Stimulated activated CD4-positive, alpha-beta T cell treated with anti-CD3 and anti-CD28 coated beads, Interleukin-1b, Interleukin-23, amount 100 ng/mL, for 4 hours (primary cell): ENCODE results near the gene KIF5C.

Experiments used
- DNase-seq, 2 donors: peaks; one replicate each; pipeline ENCODE4 v3.0.0-alpha.2; 2020; ENCODE audit warnings: low read depth in 2 of 2

The KIF5C gene

GRCh38 chr2:149015926-149016563, 141.0 kb downstream of the KIF5C start:
- DNase-seq, result no peak

DNA sequence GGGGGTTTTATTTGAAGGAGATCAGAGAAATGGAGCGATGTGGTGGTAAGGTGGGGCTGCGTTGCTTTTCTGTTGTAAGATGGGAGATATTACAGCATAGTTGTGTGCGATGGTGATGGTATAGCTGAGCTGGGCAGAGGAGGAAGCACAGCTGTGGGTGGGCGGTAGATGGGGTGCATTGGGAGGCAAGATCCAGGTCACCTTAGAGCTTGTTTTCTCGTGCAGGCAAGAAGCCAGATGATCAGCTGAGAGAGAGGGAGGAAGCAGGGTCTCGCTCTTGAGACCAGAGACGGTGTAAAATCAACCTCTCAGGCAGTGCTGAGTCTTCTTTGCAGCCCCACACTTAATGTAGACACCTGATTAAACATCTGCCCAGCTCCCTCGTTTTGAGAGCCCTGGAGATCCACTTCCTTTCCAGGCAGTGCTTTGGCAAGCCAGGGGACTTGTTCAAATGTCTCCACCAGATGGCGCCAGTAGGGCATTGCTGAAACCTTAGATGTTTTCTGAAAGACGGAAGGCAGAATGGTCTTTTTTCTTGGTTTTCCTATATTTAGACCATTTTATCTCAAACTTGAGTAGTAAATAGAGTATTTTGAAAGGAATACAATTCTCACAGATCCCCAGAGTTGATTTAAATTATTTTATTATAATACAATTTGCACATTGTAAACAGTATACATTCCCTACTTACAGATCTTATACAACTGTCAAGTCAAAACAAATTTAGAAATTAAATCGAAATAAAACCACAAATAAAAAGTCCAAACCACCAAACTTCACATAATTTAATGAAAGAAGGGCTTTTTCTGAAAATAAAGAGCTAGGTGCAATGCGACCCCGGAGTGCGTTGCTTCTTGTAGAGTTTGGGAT, 142.3 kb downstream of the KIF5C start:
- DNase-seq, result peak; percentile 53 to 57

GRCh38 chr2:149018981-149019380, 144.0 kb downstream of the KIF5C start:
- no peak for DNase-seq

- DNase-seq, result no peak
These were observed 144.7 kb downstream of the KIF5C start for GRCh38 chr2:149019768-149020167.

DNA sequence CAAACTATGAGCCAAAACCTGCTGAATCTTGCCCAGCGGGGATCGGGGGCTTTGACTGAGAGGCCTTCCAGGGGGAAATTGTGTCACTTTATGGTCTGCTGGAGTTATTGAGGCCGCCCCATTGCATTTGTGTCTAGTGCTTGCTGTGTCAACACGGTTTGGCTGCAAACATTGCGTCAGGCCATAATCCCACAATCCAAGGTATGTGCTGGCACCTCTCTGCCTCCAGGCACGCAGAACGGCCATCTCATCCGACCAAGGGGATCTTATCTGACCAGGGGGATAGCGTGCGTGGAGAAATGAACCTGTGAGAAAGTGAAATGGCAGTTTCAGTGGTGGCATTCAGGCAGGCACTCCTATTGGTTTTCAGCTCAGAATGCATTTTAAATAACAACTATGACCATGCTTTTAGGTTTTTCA, 145.4 kb downstream of the KIF5C start:
- no peak for DNase-seq

DNA sequence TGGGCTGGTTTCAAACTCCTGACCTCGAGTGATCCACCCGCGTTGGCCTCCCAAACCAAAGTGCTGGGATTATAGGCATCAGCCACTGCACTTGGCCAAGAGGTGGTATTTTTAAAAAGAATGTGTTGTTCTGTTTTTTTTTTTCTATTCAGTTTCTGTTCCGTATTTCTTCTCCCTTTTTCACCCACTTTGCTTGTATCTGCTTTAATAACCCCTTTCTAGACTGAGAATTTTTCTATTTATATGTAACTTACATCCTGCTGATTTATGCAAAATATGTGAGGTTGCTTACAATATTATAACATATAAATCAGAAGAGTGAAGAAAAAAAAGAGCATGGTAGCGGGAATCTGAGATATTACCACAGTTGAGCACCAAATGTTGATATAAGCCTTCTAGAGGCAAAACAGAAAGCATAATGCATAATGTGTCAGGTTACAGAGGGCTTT, 146.3 kb downstream of the KIF5C start:
- no peak for DNase-seq

DNA sequence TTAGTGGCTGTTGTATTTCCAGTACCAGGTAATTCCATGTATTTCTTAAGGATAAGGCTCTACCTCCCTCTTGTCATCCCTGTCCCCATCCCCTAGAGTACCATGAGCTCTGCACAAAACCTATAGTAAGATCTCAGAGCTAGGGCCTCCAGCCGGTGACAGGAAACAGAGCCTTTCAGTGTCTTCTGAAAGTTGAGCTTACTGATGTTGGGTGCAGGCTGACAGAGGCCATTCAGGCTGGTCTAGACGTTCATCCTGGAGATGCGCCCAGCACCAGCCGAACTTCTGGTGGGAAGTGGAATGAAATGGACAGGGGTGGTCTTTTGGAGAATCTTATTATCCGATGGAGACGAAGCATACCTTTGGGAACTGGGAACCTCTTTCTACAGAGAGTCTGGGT, 146.7 kb downstream of the KIF5C start:
- DNase-seq, result no peak

- DNase-seq, result no peak
These were observed 148.1 kb downstream of the KIF5C start for GRCh38 chr2:149023091-149023490.

DNA sequence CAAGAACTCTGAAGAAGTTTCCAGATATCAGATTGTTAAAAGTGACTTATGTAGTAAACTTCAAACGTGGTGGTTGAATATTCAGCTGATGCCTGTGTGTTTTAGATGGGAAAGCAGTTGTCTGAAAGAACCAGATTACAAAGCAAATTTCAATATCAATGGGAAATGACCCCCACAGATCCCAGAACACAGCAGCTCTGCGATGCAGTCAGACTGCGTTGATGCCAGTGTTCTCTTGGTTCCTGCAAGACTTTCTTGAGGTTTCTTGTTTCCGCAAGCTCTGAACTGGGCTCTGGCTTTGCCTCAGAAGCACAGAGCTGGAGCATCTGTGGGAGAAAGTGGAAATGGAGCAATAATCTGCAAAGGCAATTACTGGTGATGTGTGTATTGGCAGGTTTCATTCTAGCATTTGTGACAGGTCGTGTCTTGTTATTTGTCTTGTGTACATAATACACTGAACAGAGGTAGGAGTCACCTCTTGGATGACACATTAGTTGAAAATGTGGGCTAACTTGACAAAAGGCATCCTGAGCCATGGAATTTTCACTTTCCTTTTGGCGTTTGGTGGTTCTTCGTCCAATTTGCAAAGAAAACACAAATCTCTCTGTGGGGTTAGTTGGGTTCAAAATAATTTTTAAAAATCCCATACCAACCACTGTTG, 152.7 kb downstream of the KIF5C start:
- no peak for DNase-seq

GRCh38 chr2:149028377-149028776, 153.3 kb downstream of the KIF5C start:
- DNase-seq, result no peak

GRCh38 chr2:149028891-149029290, 153.9 kb downstream of the KIF5C start:
- DNase-seq, result no peak

GRCh38 chr2:149029307-149029965, 154.4 kb downstream of the KIF5C start:
- DNase-seq, result no peak

- DNase-seq, result no peak
These were observed 156.4 kb downstream of the KIF5C start for GRCh38 chr2:149031396-149031795.

- DNase-seq, result no peak
These were observed 158.7 kb downstream of the KIF5C start for GRCh38 chr2:149033716-149034115.

GRCh38 chr2:149034406-149034805, 159.4 kb downstream of the KIF5C start:
- no peak for DNase-seq

DNA sequence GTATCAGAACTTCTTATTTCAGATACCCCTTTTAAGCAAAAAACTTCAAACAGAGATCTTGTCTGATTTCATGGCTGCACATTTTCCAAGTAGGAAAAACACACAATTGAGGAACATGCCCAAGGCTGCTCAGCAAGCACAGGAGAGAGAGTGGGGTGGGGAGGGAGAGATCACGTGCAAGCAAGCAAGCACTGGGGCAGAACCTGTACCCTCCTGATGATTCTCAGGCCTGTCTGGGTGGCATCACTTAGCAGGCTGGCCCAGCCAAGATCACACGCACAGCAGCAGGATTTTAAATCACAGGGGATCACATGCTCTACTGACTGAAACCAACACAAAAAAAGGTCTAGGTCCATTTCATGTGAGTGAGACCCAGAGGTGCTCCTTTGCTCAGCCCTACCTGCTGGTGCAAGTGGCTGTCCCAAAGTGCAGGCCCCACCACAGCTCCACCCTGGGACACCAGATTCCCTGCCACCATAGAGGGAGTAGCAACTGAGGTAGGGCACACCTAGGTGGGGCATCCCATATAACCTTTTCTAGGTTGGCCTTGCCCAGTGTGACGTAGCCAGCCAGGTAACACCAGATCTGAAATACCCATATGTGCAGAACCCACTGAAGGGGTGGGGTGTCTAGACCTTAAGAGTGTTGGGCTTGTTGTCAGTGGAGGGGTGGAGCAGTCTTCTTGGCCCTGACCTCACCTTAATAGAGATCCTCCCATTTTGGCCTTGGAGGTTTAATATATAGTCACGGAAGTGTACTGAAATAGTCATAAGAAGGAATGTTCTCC, 161.7 kb downstream of the KIF5C start:
- no peak for DNase-seq

DNA sequence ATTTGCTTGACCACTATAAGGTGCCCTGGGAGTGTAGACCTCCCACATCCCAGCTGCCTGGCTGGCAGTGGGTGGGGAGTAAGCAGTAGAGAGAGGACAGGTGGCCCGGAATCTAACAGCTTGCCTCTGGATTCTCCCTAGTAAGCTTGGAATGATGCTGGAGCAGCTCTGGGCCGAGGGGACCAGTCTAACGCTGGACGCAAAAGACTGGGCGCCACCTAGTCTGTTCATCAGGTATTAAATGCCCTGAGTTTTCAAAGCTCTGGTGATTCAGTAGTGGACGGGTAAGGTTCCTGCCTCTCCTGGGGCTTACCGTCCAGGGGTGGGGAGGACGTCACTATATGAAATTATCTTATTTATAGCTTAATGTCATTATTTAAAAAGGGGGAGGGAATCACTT, 162.8 kb downstream of the KIF5C start:
- DNase-seq, result no peak

- DNase-seq, result no peak
These were observed 163.6 kb downstream of the KIF5C start, which contains the start of gene LYPD6B for GRCh38 chr2:149038442-149039212. LYPD6B (plus strand) TSS chr2:149038699; CDS start chr2:149130949, 92,250 bp downstream.

GRCh38 chr2:149039213-149039724, 164.2 kb downstream of the KIF5C start:
- no peak for DNase-seq

DNA sequence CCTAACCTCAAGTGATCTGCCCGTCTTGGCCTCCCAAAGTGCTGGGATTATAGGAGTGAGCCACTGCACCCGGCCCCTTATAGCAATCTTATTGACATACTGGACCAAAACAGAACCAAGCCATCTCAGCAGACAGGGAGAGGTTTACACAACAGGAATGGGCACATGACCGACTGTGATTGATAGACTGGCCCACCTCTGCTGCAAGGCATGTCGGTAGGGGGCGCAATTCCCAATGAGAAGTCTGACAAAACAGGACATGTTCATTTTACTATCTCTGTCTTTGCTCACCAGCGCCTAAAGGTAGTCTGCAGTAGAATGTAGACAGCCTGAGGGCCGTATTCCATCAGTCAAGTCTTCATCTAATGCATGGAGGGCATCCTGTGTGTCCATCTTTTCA, 165.4 kb downstream of the KIF5C start:
- DNase-seq, result peak; percentile 22 to 29
